Loucy (cell line): Measurements from ENCODE around the gene CASP14.

Experiments
- H2AFZ ChIP-seq: fragments of 200-600 bp; sonication (generic); 2 replicates; pipeline ENCODE4 v1.6.0; 2016; ENCODE audit warnings: antibody characterized with exemption, mild to moderate bottlenecking, low read length, moderate library complexity
- H3F3A ChIP-seq: fragments of 200-600 bp; 2 replicates; pipeline ENCODE4 v1.6.0; 2016; ENCODE audit warnings: antibody characterized with exemption, low read depth, mild to moderate bottlenecking
- H3K27me3 ChIP-seq: fragments of 200-600 bp; sonication (generic); 2 replicates; pipeline ENCODE4 v1.6.1; 2014; ENCODE audit warnings: low read length, mild to moderate bottlenecking; ENCODE audit not compliant: insufficient read depth, poor library complexity, severe bottlenecking
- H3K36me3 ChIP-seq: fragments of 200-600 bp; sonication (generic); 2 replicates; pipeline ENCODE4 v1.6.1; 2016; ENCODE audit warnings: low read length; ENCODE audit not compliant: insufficient read depth
- H3K4me1 ChIP-seq: fragments of 200-600 bp; sonication (generic); 2 replicates; pipeline ENCODE4 v1.5.1; 2014; ENCODE audit warnings: low read length, mild to moderate bottlenecking; ENCODE audit not compliant: insufficient read depth, poor library complexity, severe bottlenecking
- H3K4me2 ChIP-seq: fragments of 200-600 bp; sonication (generic); 2 replicates; pipeline ENCODE4 v1.6.0; 2014; ENCODE audit warnings: antibody characterized with exemption, low read length, low read depth, mild to moderate bottlenecking; ENCODE audit not compliant: poor library complexity, severe bottlenecking
- H3K4me3 ChIP-seq: fragments of 200-600 bp; sonication (generic); 2 replicates; pipeline ENCODE4 v1.5.1; 2014; ENCODE audit warnings: low read length, mild to moderate bottlenecking, mixed read lengths; ENCODE audit not compliant: poor library complexity, severe bottlenecking
- H3K79me2 ChIP-seq: fragments of 200-600 bp; sonication (generic); 2 replicates; pipeline ENCODE4 v1.6.1; 2014; ENCODE audit warnings: low read length; ENCODE audit not compliant: insufficient read depth
- H3K9ac ChIP-seq: fragments of 200-600 bp; sonication (generic); 2 replicates; pipeline ENCODE4 v1.6.0; 2014; ENCODE audit warnings: mild to moderate bottlenecking, low read depth, low read length, moderate library complexity; ENCODE audit not compliant: poor library complexity, severe bottlenecking
- H3K9me2 ChIP-seq: fragments of 200-600 bp; sonication (generic); replicated peaks from 2 replicates; pipeline ENCODE4 v1.6.1; 2016; ENCODE audit warnings: low read depth, low read length, mixed read lengths
- H3K9me3 ChIP-seq: fragments of 200-600 bp; sonication (generic); 2 replicates; pipeline ENCODE4 v1.6.1; 2014; ENCODE audit warnings: mild to moderate bottlenecking, antibody characterized with exemption, low read length, low read depth; ENCODE audit not compliant: insufficient read depth
- H4K20me1 ChIP-seq: fragments of 200-600 bp; sonication (generic); 2 replicates; pipeline ENCODE4 v1.6.0; 2014; ENCODE audit warnings: antibody characterized with exemption, low read length, mild to moderate bottlenecking; ENCODE audit not compliant: insufficient read depth, poor library complexity, severe bottlenecking
- EZH2phosphoT487 ChIP-seq: fragments of 200-600 bp; IDR thresholded peaks from 2 replicates; pipeline ENCODE4 v1.6.1; 2018; ENCODE audit warnings: antibody characterized with exemption, mild to moderate bottlenecking, moderate library complexity, borderline replicate concordance
- TF ChIP-seq, protein P1 (sequence below): fragments of 200-600 bp; sonication (generic); conservative IDR thresholded peaks from 2 replicates; pipeline ENCODE4 v1.5.1; 2014; ENCODE audit warnings: mild to moderate bottlenecking, antibody characterized with exemption, low read length

CASP14 gene

DNA sequence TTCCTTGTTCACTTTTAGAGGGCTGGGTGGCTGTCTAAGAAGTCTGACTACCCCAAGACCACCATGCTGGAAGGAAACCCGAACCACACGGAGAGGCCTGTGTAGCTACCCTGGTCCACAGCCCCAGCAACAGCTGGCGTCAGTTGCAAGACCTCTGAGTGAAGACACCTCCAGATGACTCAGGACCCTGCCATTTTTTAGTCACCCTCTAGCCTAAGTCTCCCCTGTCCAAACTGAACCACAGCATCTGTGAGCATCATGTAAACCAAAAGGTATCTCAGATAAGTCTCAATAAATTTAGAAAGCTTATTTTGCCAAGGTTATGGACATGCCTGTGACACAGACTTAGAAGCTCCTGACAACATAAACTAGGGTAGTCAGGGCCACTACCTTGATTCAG is 55.8 kb downstream of the CASP14 start:
- Histone ChIP-seq H3K79me2 (no peaks in the 10 kb centered on the region), H3K4me2 (no peak overlapping the region), H2AFZ (no peak overlapping the region), H3K9me3 (peaks cover 12% of the 10 kb centered on the region; the same call in 1 of the 2 replicates), H3K4me3 (no peak overlapping the region), H3K27me3 (no peaks in the 10 kb centered on the region), H4K20me1 (no peaks in the 10 kb centered on the region), H3K9me2 (no peaks in the 10 kb centered on the region), H3K36me3 (no peaks in the 10 kb centered on the region), H3K9ac (no peak overlapping the region), H3F3A (no peaks in the 10 kb centered on the region), H3K4me1 (peaks cover 4% of the 10 kb centered on the region)
- TF ChIP-seq EZH2phosphoT487, result no peak
- TF ChIP-seq, protein P1, sequence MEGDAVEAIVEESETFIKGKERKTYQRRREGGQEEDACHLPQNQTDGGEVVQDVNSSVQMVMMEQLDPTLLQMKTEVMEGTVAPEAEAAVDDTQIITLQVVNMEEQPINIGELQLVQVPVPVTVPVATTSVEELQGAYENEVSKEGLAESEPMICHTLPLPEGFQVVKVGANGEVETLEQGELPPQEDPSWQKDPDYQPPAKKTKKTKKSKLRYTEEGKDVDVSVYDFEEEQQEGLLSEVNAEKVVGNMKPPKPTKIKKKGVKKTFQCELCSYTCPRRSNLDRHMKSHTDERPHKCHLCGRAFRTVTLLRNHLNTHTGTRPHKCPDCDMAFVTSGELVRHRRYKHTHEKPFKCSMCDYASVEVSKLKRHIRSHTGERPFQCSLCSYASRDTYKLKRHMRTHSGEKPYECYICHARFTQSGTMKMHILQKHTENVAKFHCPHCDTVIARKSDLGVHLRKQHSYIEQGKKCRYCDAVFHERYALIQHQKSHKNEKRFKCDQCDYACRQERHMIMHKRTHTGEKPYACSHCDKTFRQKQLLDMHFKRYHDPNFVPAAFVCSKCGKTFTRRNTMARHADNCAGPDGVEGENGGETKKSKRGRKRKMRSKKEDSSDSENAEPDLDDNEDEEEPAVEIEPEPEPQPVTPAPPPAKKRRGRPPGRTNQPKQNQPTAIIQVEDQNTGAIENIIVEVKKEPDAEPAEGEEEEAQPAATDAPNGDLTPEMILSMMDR, result no peak

DNA sequence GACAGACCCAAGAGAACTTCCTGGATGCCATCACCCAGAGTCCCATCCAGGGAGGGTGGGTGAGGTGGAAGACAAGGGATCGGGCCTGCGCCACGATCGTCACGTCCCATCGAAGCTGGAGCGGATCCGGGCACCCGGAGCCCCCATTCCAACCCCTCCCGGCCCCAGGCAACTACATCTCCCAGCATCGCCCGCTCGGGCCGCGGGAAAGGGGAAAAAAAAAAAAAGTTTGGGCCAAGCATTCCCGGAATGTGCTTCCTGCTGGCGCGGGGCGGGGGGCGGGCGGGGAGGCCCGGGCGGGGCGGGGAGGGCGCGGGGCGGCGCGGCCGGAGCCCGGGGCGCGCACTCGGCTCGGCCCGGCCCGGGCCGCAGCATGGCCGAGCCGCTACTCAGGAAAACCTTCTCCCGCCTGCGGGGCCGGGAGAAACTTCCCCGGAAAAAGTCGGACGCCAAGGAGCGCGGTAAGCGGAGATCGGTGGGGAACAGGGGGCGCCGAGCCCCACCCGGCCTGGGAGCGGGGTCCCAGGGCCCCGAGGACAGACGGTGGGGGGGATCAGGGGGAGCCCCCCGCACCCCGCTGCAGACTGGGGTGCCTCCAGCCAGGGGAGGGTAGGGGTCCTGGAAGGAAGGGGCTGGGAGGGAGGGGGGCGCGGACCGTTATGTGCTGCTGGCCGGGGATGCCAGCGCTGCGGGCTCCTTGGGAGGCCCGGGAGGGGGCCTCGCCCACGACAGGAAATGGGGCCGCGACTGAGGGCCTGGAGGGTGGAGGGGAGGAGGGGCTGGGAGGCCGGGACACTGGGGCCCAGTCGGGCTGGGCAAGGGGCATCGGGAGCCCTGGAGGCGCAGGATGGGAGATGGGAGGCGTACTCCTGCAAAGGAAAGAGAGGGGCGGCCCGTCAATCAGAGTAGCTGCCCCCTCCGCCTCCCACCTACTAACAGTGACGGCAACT is 58.1 kb downstream of the CASP14 start, which contains the start of gene SYDE1:
SYDE1 (plus strand) TSS at position 341 of the 950 bp plus-strand sequence; CDS start at position 374, 33 bp downstream.
- H4K20me1 ChIP-seq, result no peaks in the 10 kb centered on the region
- no peaks in the 10 kb centered on the region for H3K36me3 ChIP-seq
- H3K9ac ChIP-seq, result no peak within 1 kb of the TSS
- no peaks in the 10 kb centered on the region for H3K79me2 ChIP-seq
- peaks cover 9% of the 10 kb centered on the region; the same call in 1 of the 2 replicates for H3K9me3 ChIP-seq
- no peak within 1 kb of the TSS for H3K4me3 ChIP-seq
- H3K27me3 ChIP-seq, result no peaks in the 10 kb centered on the region
- no peaks in the 10 kb centered on the region for H3F3A ChIP-seq
- H3K4me1 ChIP-seq, result peaks cover 4% of the 10 kb centered on the region
- no peak within 1 kb of the TSS for H2AFZ ChIP-seq
- H3K4me2 ChIP-seq, result peak within 1 kb of the TSS; percentile 31
- TF ChIP-seq, protein P1, result no peak
- TF ChIP-seq EZH2phosphoT487, result no peak
- H3K9me2 ChIP-seq, result no peaks in the 10 kb centered on the region
